ENCODE data around the gene FUCA1.

Gene FUCA1

DNA sequence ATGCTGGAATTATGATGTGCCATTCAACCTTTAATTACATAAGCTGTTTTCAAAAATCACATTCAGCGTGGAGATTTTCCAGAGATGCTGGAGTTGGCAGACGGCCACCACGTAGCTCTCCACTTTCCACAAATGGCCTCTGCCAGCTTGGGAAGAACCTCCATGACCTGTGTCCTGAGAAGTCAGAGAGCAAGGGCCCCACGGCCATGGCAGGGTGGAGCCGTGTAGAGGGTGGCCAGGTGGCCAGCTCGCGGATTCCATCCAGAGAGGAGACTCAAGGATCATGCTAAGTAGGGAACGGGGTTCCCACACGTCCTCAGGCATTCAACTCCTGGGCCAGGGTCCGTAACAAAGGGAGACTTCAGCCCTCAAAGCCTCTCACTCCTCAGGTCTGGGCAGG lies 66.2 kb downstream of the FUCA1 start:
- no peak overlapping the region for H3K27ac ChIP-seq
- no peaks in the 10 kb centered on the region for H3K79me2 ChIP-seq
- no peaks in the 10 kb centered on the region for H3K9me3 ChIP-seq (ENCODE audit: control insufficient read depth, low read length)
- no peaks in the 10 kb centered on the region for H3K36me3 ChIP-seq (ENCODE audit: control insufficient read depth, insufficient read depth, low read length)
- H3K4me2 ChIP-seq (ENCODE audit: low read length) = peak overlapping the region; percentile 99
- H3K4me3 ChIP-seq (ENCODE audit: low read depth, low read length) = peak overlapping the region; percentile 97
- H3K9ac ChIP-seq = no peak overlapping the region
- no peaks in the 10 kb centered on the region for H3K27me3 ChIP-seq (ENCODE audit: control insufficient read depth, insufficient read depth, low read length)
- H2AFZ ChIP-seq = no peak overlapping the region
- TF ChIP-seq, protein P1, sequence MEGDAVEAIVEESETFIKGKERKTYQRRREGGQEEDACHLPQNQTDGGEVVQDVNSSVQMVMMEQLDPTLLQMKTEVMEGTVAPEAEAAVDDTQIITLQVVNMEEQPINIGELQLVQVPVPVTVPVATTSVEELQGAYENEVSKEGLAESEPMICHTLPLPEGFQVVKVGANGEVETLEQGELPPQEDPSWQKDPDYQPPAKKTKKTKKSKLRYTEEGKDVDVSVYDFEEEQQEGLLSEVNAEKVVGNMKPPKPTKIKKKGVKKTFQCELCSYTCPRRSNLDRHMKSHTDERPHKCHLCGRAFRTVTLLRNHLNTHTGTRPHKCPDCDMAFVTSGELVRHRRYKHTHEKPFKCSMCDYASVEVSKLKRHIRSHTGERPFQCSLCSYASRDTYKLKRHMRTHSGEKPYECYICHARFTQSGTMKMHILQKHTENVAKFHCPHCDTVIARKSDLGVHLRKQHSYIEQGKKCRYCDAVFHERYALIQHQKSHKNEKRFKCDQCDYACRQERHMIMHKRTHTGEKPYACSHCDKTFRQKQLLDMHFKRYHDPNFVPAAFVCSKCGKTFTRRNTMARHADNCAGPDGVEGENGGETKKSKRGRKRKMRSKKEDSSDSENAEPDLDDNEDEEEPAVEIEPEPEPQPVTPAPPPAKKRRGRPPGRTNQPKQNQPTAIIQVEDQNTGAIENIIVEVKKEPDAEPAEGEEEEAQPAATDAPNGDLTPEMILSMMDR (IDR thresholded peaks at IDR 0.05) = no peak
- peaks cover 8% of the 10 kb centered on the region for H3K4me1 ChIP-seq

DNA sequence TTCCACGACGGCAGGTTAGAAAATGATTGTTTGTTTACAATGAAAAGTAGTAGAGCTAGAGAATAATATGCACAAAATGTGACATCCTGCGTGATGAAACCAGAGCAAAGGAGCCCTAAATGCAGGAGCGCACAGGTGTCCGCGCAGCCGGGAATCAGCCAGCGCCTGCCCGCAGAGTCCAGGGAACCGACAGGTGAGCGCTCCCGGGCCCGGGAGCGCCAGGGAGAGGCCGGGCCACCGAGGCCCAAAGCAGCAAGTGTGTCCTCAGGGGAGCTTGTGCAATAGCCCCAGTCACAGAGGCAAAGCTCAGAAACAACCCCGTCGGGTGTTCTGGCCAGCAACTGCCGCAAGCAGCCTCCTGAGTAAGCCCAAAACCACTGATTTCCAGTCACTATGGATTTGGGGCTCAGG lies 66.7 kb downstream of the FUCA1 start:
- H3K27ac ChIP-seq = peak overlapping the region; percentile 81
- peaks cover 10% of the 10 kb centered on the region for H3K4me1 ChIP-seq
- TF ChIP-seq, protein P1 (IDR thresholded peaks at IDR 0.05) = no peak
- H3K9me3 ChIP-seq (ENCODE audit: control insufficient read depth, low read length) = no peaks in the 10 kb centered on the region
- no peak overlapping the region for H3K9ac ChIP-seq
- H3K4me3 ChIP-seq (ENCODE audit: low read depth, low read length) = peak overlapping the region; percentile 97
- H2AFZ ChIP-seq = peak overlapping the region; percentile 65
- H3K4me2 ChIP-seq (ENCODE audit: low read length) = peak overlapping the region; percentile 99
- no peaks in the 10 kb centered on the region for H3K27me3 ChIP-seq (ENCODE audit: control insufficient read depth, insufficient read depth, low read length)
- H3K79me2 ChIP-seq = no peaks in the 10 kb centered on the region
- no peaks in the 10 kb centered on the region for H3K36me3 ChIP-seq (ENCODE audit: control insufficient read depth, insufficient read depth, low read length)

DNA sequence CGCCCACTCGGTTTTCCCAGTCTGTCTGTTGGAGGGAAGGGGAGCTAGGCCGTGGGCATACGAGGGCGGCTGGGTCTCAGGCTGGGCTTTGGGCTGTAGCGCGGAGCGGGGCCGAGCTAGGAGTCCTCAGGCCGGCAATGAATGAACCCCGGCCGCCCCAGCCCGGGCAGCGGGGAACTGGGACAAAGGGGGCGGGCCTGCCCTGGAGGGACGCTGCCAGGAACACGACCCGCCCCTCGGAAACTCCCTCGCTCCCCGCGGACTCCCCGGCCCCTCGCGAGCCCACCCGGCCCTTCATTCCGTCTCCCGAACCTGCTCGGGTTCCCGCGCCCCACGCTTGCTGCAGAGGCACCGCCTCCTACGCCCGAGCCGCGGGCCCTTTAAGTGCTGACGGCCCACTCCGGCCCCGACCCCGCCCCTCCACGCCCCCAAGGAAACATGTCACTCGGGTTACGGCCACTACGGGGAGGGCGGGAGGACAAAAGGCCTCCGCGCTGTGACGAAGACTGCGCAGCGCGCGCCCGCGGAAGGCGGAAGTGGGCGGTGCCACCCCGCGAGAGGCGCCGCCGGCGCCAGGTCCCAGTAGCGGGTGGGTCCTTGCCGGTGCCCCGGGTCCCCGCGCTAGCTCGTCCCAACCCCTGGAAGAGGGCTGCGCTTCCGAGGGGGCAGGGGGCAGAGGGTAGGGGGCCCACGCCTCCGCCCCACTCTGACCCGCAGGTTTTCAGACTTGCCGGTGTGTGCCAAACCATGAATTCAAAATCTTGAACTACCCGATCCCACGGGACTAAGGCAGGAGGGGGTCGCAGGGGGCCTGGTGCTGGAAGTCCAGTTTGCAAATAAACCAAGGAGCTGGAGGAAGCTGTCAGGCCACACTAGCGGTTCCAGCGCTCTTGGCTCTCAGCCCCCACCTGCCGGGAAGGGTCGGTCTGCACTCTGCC lies 67.4 kb downstream of the FUCA1 start, which contains the start of gene GALE:
Gene GALE (minus strand): TSS at position 355 of the 938 bp plus-strand sequence. CDS start 1,747 bp downstream, outside the sequence.
- peak within 1 kb of the TSS; percentile 99 for H3K4me2 ChIP-seq (ENCODE audit: low read length)
- H3K36me3 ChIP-seq (ENCODE audit: control insufficient read depth, insufficient read depth, low read length) = no peaks in the 10 kb centered on the region
- H3K9ac ChIP-seq = no peak within 1 kb of the TSS
- no peaks in the 10 kb centered on the region for H3K9me3 ChIP-seq (ENCODE audit: control insufficient read depth, low read length)
- H3K79me2 ChIP-seq = no peaks in the 10 kb centered on the region
- peak within 1 kb of the TSS; percentile 65 for H2AFZ ChIP-seq
- H3K27ac ChIP-seq = peak within 1 kb of the TSS; percentile 81
- peak within 1 kb of the TSS; percentile 97 for H3K4me3 ChIP-seq (ENCODE audit: low read depth, low read length)
- TF ChIP-seq, protein P1 (IDR thresholded peaks at IDR 0.05) = peak; percentile 10
- H3K4me1 ChIP-seq = peaks cover 10% of the 10 kb centered on the region
- H3K27me3 ChIP-seq (ENCODE audit: control insufficient read depth, insufficient read depth, low read length) = no peaks in the 10 kb centered on the region

DNA sequence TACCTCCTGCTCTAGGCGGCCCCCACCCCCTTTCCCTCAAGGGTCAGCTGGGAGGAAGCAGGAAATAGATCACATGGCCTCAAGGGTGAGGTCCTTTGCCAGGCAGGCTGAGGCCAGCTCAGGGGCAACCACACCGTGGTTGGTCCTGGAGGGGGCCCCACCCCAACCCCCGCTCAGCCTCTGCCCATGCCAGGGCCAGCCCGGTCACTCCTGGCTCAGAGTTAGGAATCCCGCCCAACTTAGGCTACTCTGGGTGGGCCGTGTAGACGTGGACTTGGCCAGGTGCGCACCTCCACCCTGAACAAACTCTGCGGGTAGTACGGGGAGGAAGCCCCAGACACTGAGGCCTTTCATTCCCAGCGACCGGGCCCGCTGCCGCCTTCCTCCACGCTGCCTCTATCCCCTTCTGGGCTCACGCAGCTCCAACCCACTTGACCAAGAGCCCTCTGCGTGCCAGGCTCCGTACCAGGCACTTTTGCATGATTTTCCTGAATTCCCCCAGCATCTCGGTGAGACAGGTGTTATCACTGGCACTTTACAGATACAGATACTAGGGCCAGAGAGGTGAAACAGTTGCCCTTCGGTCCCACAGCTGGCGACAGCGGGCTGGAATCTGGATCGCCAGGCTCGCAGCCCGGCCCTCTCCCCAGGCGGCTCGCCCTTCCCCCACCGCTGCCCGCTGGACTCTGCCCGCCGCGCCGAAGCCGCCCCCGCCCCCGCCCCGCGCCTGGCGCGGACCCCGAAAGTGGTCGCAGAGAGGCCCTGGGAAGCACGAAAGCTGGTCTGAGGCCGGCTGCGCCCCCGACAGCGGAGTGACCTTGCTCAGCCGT lies 68.3 kb downstream of the FUCA1 start:
- H3K4me1 ChIP-seq = peaks cover 10% of the 10 kb centered on the region
- H3K4me3 ChIP-seq (ENCODE audit: low read depth, low read length) = peak overlapping the region; percentile 97
- no peak overlapping the region for H3K9ac ChIP-seq
- peak overlapping the region; percentile 81 for H3K27ac ChIP-seq
- peak overlapping the region; percentile 99 for H3K4me2 ChIP-seq (ENCODE audit: low read length)
- TF ChIP-seq, protein P1 (IDR thresholded peaks at IDR 0.05) = no peak
- no peaks in the 10 kb centered on the region for H3K79me2 ChIP-seq
- H2AFZ ChIP-seq = peak overlapping the region; percentile 65
- no peaks in the 10 kb centered on the region for H3K27me3 ChIP-seq (ENCODE audit: control insufficient read depth, insufficient read depth, low read length)
- no peaks in the 10 kb centered on the region for H3K9me3 ChIP-seq (ENCODE audit: control insufficient read depth, low read length)
- no peaks in the 10 kb centered on the region for H3K36me3 ChIP-seq (ENCODE audit: control insufficient read depth, insufficient read depth, low read length)
